Gastrocnemius medialis (tissue), 4 donors: ENCODE measurements around the gene AIG1.

Experiments
- POLR2A ChIP-seq, 2 donors: fragments of 450-650 bp; IDR thresholded peaks; one replicate each; pipeline ENCODE4 v1.6.1; 2017; ENCODE audit warnings: antibody characterized with exemption in 2 of 2, mild to moderate bottlenecking in 2 of 2, moderate library complexity in 2 of 2
- TF ChIP-seq, protein P1 (sequence below), 5 experiments: fragments of 450-650 bp in 3 of 5; fragments of 200-600 bp in 2 of 5; sonication (generic) in 2 of 5; IDR thresholded peaks in 4 of 5; conservative IDR thresholded peaks in 1 of 5; 1 replicate in 4 of 5; 2 replicates in 1 of 5; pipeline ENCODE4 v1.5.1; 2016 to 2019; ENCODE audit warnings: antibody characterized with exemption in 5 of 5, mild to moderate bottlenecking in 3 of 5, moderate library complexity in 3 of 5

DNA sequence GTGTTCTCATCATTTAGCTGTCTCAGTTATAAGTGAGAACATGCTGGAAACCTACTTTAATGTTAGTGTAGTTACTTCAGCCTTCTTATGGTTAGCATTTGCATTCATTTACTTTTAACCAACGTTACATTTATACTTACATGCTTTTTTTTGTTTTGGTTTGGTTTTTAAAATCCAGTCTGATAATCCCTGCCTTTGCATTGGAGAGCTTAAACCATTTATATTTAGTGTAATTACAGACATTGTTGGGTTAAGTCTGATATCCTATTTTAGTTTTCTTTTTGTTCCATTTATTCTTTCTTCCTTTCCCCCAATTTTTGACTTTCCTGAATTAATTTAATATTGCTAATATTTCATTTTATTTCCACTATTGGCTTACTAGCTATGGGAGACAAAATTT, 70.2 kb downstream of the AIG1 start:
- TF ChIP-seq, protein P1, sequence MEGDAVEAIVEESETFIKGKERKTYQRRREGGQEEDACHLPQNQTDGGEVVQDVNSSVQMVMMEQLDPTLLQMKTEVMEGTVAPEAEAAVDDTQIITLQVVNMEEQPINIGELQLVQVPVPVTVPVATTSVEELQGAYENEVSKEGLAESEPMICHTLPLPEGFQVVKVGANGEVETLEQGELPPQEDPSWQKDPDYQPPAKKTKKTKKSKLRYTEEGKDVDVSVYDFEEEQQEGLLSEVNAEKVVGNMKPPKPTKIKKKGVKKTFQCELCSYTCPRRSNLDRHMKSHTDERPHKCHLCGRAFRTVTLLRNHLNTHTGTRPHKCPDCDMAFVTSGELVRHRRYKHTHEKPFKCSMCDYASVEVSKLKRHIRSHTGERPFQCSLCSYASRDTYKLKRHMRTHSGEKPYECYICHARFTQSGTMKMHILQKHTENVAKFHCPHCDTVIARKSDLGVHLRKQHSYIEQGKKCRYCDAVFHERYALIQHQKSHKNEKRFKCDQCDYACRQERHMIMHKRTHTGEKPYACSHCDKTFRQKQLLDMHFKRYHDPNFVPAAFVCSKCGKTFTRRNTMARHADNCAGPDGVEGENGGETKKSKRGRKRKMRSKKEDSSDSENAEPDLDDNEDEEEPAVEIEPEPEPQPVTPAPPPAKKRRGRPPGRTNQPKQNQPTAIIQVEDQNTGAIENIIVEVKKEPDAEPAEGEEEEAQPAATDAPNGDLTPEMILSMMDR (IDR thresholded peaks at IDR 0.05 in 4 of 5, conservative IDR thresholded peaks at IDR 0.05 in 1 of 5) = no peak
- TF ChIP-seq POLR2A (IDR thresholded peaks at IDR 0.05) = no peak
